TTC549 (cell line): ENCODE measurements around the gene SMOC2.

Experiments used
- FAIRE-seq: peaks from 2 replicates; lab custom pipeline; 2012; peaks lifted over from hg19 to GRCh38; lab: Jason Lieb, UNC

SMOC2 gene, protein sequence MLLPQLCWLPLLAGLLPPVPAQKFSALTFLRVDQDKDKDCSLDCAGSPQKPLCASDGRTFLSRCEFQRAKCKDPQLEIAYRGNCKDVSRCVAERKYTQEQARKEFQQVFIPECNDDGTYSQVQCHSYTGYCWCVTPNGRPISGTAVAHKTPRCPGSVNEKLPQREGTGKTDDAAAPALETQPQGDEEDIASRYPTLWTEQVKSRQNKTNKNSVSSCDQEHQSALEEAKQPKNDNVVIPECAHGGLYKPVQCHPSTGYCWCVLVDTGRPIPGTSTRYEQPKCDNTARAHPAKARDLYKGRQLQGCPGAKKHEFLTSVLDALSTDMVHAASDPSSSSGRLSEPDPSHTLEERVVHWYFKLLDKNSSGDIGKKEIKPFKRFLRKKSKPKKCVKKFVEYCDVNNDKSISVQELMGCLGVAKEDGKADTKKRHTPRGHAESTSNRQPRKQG

DNA sequence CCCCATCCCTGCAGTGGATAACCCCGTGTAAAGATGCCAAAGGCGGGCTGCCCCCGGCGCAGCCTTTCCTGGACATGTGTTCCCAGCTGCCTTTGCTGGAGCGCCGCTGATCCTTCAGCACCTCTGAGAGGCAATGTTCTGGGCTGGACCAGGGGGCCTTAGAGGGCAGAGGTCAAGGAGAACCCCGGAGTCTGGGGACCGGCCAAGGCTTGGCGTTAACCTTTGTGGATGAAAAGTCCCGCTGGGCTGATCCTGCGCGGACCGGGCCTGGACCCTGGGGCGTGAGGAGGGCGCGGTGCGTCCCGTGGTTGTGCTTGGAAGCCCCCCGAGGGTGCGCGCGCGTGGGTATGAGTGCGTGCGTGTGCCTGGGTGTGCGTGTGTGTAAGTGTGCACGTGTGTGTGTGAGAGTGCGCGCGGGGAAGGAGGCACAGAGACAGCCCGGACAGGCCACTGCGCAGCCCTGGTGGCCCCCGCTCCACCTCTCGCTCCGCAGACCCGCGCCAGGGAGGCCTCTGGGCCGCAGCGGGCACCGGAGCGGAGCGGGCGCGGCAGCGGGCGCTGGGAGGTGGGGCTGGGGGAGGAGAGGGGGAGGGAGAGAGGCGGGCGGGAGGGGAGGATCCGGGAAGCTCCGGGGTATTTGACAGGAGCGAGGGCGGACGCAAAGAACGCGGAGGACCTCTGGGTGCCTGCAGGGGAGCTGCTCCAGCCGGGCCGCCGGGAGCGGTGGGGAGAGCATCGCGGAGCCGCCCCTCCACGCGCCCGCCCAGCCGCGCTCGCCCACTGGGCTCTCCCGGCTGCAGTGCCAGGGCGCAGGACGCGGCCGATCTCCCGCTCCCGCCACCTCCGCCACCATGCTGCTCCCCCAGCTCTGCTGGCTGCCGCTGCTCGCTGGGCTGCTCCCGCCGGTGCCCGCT, at the start of gene SMOC2:
SMOC2 (plus strand) TSS at position 665 of the 914 bp plus-strand sequence; CDS start at position 852, 187 bp downstream.
- FAIRE-seq, result no peak

DNA sequence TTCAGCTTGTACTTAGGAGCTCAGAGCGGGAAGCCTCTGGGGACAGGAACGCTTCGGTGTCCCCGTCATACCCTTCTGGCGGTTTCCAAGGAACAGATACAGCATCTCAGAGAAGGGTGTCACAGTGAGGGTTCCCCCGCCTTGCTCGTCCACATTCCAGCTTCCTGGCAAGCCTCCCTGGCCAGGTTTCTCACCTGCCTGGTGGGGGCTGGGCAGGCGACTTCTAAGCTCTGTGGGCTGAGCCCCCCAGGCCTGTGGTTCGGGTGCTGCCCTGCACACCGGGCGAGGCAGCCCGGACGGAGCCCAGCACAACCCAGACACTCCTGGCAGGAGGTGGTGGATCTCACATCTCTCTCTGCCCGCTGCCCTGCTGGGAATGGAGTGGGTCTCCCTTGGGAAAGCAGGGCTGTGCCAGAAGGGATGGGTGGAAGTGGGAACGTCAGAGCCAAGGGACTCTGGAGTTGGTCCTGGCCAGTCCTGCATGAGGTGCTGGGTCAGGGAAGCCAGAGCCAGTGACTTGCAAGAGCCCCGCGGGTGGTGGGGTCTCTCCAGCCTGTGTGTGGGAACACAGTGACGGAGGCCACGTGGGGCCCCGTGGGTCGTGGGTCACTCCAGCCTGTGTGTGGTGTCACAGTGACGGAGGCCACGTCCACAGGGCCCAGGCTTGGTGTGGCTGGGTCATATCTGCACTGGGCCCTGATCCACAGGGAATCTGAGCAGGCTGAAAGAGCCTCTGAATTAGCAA, 47.7 kb upstream of the SMOC2 start:
- no peak for FAIRE-seq

DNA sequence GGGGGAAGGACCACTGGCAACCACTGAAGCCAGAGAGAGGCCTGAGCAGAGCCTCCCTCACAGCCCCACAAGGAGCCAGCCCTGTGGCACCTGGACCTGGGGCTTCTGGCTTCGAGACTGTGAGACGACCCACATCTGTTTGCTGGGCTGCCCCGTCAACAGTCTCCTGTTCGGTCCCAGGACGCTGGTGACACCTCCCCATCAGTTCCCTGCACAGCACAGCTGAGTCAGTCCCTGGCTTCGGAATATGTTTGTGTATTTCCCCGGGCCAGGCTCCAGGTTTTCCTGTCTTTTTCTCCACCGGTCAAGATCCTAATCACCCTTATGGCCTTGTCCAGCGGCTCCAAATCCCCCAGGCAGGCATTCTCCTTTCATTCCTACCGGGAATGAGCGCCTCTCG, 46.4 kb upstream of the SMOC2 start:
- FAIRE-seq, result no peak

DNA sequence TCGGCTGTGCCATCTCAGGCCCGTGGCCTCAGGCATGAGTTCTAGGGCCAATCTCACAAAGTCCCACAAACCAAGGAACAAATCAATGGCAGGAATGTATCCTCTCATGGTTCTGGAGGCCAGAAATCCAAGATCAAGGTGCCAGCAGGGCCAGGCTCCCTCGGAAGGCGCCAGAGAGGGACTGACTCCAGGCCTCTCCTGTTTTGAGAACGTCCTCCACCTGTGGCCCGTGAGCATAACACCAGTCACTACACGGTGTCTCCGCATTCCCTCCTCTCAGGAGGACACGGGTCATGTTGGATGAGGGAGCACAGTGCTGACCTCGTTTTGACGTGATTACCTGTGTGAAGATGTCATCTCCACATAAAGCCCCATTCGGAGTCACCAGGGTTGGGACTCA, 45.0 kb upstream of the SMOC2 start:
- FAIRE-seq, result no peak

DNA sequence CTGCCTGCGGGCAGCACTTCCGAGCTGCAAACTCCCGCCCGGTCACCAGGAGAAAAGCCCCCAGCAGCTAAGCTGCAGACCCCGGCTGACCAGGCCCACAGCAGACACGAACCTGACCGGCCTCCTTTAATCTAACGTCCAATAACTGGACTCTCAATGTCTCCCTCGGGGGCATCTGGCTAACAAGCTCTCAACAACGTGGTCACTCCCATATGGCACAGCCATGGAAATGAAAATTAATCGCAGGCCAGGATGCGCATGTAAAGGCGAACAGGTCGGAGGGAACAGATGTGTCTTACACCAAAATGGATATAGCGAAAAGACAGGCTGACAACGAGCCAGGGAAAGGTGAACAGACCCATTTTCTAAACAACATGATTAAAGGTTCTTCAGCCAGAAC, 44.4 kb upstream of the SMOC2 start:
- FAIRE-seq, result no peak

DNA sequence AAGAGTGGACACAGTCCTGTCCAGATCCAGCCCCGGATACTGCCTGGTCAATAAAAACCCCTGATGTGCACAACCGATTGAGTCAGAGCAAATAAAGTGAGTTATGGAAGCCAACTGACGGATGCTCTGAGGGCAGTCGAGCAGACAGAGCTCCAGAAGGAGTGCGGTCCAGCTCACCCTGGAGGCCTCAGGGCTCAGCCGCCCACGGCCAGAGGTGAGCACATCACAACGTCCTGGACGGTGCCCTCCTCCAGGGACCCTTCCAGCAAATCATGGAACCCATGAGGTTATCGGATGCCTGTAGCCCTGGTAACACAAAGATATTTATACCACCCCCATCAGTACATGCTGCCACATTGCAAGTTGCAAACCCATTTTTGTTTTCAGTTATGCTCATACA, 44.0 kb upstream of the SMOC2 start:
- no peak for FAIRE-seq

DNA sequence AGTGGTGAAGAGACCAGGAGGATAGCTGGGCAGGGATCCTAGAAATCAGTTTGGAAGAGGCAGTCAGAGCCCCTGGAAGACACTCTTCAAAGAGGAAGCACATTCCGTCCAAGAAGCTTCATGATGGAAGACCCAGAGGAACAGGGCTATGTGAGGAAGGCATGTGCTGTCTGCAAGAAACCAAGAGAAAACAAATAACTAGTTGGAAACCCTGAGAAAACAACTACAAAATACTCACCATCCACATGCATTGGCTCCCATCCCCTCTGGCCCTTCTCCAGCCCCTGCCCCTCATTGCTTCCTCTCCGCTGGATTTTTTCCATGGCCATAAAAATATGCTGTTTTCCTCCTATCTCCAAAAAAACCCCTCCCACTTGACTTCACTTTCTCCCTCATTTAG, 40.9 kb upstream of the SMOC2 start:
- FAIRE-seq, result no peak

DNA sequence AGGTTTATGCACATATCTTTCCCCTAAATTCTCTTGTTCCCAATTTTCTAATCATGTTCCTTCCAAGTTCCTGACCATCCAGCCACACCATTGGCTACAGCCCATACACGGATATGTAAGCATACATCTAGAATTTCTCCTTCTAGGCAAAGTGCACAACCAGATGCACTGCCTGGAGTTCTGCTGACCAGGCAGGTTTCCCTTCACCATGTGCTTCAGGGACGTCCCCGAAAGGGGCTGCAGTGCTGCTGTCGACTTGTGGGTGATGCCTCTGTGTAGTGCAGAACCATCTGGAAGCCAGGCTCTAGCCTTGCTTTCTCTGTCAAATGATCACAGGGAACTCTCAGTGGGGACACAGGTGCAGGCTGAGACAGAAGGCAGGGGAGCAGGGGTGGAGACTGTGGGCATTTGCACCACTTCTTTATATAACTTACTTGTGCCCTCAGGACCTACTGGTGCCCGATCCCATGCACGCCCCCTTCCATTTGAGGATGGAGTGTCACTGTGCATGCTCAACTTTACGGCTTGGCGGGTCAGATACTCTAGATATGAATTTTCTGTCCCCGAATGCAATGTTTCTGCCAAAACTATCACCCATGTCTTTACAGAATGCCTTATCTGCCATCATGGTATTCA, 37.5 kb upstream of the SMOC2 start:
- FAIRE-seq, result no peak

DNA sequence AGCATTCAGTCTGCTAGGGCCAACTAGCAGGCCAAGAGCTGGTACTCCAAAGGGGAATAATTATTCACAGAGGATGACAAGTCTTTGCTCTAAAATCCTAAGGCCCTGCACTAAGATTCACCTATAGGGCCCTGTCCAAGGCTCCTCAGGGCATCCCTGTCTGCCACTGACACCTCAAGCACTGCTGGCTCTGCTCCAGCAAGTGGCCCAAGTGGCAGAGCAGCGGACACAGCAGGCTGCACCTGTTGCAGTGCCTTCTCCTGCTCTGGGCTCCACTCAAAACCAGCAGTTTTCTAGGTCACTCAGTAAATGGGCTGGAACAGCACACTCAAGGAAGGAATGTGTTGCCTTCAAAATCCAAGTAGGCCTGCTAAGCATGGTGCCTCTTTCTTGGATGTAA, 36.4 kb upstream of the SMOC2 start:
- FAIRE-seq, result no peak

DNA sequence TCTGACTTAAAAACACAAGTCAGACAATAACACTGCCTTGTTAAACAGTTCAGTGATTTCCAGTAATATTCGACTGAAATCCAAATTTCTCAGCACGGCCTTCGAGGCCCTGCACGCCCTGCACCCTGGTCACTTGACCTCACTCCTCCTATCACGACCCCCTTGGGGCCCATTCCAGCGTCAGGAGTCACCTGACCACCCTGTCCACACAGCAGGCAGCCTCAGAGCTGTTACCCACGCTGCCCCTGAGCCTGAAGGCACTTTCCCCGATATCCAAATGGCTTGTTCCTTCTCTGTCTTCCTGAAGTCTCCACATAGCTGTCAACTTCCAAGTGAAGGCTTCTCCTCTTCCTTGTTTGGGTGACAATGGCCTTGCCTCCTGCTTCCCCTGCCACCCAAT, 33.1 kb upstream of the SMOC2 start:
- FAIRE-seq, result no peak

DNA sequence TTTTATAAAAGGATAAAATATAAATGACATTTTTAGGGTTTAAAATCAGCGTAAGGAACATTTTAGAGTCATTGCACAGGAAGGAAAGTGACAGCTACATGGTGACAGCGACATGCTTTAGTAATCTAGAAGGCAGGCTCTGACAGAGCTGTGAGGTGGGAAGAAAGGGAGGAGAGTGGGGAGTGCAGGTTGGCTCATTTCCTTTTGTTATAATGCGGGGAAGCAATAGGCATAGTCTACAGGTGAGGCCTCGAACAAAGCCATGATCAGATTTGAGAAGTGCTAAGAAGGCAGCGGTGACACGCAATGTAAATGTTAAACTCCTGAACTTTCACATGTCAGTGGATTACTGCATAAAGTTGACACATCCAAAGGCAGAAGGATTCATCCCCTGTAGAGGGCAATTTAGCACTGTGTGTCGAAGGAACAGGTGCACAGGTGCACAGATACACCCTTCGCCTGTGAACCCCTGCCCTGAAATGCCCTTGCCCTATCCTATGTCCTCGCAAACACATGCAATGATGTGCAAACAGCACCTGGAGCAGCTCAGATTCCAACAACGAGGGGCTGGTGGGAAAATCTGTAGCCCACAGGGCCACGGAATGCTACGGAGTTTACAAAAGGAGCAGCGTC, 32.4 kb upstream of the SMOC2 start:
- FAIRE-seq, result no peak

DNA sequence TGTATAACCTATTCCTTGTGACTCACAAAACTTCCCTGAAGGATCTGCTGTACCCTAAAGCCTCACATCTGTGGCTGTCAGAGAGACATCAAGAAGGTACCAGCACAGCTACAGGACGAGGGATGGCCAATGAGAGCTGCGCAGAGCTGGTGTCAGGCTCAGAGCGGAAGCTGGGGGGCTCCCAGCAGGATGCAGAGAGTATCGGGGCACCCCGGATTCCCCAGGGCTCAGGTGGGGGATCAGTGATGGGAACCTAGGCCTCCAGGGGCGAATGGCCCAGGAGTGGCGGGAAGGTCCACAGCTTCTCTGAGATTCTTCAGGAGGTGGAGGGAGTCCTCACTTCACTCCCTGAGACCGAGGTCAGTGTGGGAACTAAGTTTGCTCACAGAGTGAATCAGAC, 30.9 kb upstream of the SMOC2 start:
- FAIRE-seq, result no peak

DNA sequence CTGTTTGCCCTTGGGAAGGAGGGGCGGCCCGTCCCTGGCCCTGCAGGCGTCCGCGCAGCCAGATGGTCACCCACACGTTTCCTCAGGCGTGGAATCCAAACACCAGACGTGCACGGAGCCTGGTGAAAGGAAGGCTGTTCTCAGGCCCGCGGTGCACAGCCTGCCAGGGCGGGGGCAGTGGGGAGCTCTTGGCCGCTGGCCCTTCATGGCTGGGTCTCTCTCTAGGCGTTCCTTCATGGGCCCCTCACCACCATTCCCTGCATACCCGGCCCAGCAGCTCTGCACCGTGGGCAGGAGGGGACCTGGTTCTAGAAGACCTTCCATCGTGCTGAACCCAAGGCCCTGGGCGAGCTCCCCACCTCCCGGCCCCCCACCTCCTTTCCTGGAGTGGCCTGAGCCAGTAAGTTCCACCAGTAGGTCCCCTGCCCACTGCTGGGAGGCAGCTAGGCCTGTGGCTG, 30.4 kb upstream of the SMOC2 start:
- FAIRE-seq, result no peak

DNA sequence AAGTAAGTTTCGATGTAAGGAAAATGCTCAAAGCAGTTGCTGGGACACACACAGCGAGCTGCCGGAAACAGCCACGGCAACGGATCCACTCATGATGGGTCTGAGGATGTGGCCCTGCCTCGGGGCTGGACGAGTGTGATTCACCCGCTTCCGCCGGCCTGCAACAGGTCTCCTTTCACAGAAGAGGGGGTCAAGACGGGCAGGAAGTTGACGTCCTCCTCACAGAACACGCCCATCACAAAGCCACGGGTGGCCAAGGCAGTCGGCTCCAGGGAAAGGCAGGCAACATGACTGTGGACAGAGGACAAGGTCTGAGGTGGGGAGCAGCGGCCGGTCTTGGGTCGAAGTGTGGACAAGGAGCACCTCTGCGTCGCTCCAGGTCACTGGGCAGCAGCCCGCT, 29.9 kb upstream of the SMOC2 start:
- no peak for FAIRE-seq

DNA sequence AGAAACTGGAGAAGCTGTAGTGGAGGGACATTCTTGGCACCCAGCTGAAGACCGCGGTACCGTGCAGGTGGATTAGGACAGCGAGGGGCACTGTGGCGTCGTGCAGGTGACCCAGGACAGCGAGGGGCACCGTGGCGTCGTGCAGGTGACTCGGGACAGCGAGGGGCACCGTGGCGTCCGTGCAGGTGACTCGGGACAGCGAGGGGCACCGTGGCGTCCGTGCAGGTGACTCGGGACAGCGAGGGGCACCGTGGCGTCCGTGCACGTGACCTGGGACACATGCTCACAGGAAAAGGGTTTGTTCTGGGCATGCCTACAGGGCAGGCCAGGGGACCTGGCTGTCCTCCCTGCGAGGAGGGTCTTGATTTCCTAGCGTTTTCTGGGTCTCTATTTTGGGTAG, 29.2 kb upstream of the SMOC2 start:
- FAIRE-seq, result no peak

DNA sequence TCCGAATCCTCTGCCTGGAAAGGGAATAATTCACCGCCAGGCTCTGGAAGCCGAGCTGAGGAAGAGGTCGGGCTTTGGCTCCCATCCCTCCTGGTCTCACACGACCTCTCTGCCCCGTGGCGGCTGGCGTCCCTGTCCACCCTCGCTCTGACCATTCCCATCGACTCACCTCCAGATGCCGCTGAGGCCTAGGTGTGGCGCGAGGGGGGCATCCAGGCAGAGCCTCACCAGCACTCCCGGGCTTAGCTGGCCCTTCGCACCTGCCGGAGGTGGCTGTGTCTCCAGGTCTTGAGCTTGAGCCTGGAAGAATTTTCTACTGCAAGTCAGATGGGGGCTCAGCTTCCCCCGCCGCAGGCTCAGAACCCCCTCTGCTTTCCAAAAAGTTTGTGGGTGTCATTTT, 28.5 kb upstream of the SMOC2 start:
- FAIRE-seq, result no peak

DNA sequence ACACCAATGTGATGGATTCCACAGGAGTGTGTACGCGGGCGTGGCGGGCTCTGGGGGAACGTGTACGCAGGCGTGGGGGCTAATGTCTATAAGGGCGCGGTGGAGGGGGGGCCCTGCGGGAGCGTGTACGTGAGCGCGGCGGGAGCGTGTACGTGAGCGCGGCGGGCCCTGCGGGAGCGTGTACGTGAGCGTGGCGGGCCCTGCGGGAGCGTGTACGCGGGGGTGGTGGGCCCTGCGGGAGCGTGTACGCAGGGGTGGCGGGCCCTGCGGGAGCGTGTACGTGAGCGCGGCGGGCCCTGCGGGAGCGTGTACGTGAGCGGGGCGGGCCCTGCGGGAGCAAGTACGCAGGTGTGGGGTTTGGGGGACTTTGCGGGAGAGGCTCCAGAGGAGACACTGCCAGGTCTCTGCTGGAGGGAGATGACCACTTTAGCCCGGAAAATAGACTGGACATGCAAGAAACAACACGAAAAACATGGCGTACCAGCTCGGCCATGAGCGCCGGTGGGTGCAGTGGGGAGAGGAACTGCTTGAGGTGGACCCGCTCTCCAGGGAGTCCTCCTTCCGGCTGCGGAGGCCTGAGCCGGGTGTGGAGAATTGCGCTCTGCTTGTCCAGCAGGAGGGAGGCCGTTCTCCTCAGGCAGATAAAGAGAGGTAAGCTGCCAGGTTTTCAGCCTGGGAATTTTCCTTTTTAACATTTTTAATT, 27.8 kb upstream of the SMOC2 start:
- no peak for FAIRE-seq

DNA sequence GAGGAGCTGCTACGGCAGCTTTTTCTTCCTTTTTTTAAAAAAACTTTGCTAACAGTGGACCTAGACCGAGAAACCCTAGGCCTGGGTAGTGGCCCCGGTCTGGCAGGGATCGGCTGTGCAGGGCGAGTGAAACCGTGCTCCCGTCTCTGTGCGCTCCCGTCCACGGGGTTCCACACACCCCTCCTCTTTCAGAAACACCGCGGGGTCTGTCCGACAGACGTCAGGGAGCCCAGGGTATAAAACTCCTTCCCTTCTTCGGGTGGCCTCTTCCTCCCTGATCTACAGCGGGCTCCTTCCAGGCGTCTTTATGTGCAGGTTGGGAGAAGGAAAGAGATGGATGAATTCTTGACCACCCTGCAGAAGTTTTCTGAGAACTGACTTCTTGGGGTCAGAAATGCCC, 27.1 kb upstream of the SMOC2 start:
- no peak for FAIRE-seq

DNA sequence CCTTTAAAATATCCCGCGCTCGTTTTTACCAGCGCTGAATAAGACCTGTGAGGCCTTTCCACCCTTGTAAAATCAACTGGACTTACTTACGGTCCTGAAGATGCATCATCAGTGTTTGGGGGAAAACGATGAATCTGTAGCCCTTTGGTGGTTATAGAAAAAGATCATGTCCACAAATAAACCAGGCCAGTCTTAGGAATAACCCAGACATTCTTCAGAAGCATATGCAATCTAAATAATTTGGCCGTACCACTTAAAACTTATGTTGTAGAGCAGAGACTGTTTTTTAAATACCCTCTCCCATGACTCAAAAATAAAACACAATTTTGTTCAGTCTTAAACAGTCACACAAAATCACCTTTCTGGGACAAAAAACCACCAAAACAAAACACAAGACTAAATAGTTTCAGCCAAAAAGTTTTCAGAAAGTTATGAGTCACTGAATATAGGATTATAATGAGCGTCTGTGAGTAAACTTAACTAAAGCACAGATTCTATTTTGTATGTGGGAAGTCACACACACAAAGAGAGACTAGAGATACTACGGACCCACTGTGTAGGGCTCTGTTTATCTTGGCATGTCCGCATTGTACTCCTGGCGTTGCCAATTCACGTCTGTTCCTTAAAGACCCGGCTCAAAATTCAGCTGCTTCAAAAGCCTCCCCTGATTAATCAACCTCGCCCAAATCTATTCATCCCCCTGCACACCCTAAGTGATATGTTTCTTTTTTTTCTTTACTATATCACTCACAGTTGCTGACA, 26.5 kb upstream of the SMOC2 start:
- FAIRE-seq, result no peak
